ENCODE data around the gene CASK.

Gene CASK

GRCh38 chrX:41478381-41478911 is 444.9 kb downstream of the CASK start:
- in situ Hi-C loops (cut with MboI; ENCODE audit: low sequenced_read_pairs), result no loop called here

DNA sequence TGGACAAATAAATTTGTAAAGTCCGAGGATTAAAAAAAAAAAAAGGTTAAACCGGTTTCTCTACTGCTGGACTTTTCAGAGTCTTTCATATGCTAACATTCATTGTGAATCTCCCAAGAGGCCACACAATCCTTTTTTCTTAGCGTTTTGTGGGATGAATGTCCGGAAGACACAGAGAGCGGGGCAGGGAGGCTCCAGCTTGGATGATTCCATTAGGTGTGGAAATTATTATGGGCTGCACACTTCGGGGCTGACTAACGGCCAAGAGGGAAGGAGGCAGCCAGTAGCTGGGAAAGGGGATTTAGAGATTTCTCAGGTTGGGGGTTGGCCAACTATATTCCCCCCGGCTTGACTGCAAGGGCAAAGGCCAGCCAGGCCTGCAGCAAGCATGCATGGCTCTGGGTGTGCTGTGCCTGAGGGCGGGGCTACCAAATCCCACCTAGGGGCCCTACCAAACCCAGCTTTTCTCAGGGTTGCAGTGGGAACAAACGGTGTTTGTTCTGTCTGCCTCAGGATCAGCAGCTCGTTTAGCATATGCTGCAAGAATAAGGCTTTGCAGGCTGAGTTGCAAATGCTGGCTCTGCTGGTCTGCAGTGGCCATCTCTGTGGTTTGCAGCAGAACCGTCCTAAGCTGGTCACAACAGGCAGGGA is 447.6 kb downstream of the CASK start:
- in situ Hi-C loops (cut with MboI; ENCODE audit: low sequenced_read_pairs), result no loop called here

DNA sequence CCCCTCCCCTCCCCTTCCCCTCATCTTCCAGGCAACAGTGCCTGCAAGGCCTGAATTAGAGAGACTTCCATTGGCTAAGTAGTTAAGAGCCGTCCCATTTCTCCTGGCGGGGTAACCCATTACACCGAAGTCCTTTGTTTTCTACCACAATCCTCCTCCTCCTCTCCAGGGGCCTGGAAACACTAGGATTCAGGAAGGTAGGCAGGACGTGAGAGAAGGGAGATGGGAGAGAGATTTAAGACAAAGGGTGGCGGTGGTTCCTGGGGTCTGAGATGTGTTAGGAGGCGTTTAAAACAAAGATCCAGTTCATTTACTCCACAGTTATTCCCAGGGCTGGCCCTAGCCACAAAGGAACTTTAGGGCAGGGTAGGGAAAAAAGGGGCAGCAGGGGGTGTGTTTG is 448.2 kb downstream of the CASK start:
- in situ Hi-C loops (cut with MboI; ENCODE audit: low sequenced_read_pairs), result no loop called here

DNA sequence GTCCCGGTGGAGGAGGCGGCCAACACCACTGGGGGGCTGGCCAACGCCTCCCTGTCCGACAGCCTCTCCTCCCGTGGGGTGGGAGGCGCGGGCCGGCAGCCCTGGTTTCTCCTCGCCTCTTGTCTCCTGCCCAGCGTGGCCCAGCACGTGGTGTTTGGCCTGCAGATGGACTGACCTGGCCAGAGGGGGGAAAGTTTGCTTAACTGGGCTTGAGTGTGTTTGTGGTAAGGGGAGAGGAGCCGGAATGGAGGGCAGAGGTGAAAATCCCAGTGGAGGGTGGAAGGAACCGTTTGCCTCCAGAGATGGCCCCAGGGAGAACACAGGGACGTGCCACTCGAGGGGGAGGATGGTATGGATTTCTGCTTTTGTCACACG is 448.6 kb downstream of the CASK start:
- in situ Hi-C loops (cut with MboI; ENCODE audit: low sequenced_read_pairs), result no loop called here

- in situ Hi-C loops (cut with MboI; ENCODE audit: low sequenced_read_pairs), result no loop called here
Measured at GRCh38 chrX:41473936-41474725, 449.2 kb downstream of the CASK start.

DNA sequence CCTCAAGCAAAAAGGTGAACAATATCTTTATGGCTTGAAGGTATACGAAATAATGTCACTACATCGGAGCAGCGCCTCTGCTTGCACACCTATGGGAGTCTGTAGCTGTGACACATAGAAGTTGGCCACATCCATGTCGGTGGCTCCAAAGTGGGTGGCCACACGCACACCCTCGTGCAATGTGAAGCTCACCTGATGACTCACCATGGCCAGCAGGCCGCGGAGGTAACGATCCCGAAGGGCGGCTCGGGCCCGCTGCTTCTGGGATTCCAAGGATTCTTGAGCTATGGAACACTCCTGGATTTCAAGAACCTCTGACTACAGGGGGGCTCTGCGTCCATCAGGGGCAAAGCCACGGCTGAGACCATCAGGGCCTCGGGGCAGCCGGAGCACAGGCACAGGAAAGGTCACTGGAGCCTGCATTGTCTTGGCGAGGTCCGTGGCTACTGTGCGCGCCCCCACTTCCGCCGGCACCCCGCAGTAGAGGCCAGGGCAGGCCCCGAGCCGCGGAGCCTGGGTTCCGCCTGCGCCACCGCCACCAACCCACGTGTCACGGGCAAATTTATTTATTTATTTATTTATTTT is 451.0 kb downstream of the CASK start:
- in situ Hi-C loops (cut with MboI; ENCODE audit: low sequenced_read_pairs), result no loop called here

DNA sequence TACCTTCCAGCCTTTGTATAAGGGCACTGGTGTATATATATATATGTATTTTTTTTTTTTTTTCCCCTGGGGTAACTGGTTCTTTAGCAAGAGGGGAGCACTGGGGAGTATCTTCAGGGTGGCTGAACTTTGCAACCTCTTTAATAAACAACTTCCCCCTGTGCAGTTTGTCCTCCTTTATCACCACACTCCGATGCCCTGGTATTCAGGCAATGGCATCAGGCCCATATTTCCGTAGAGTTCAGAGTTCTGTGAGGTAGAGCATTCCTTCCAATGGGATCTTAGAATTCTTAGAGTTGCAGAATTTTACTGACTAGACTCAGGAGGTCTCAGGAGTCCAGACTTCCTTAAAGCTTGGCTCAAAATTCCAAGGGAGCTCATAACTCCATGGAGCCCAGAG is 451.6 kb downstream of the CASK start:
- in situ Hi-C loops (cut with MboI; ENCODE audit: low sequenced_read_pairs), result no loop called here

DNA sequence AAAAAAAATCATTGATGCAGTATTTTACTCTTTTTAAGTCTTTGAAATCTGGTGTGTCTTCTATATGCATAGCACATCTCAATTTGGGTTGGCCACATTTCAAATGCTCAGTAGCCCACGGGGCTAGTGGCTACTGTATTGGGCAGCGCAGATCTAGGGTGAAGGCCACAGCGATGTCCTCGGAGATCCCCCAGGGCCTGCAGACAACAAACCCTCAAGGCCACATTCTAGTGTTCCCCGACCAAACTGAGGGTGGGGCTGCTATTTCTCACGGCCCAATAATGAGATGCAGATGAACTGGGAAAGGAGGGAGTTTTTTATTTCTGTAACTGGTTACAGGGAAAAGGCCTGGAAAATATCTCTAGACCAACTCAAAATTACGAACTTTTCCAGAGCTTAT is 452.6 kb downstream of the CASK start:
- in situ Hi-C loops (cut with MboI; ENCODE audit: low sequenced_read_pairs), result no loop called here

DNA sequence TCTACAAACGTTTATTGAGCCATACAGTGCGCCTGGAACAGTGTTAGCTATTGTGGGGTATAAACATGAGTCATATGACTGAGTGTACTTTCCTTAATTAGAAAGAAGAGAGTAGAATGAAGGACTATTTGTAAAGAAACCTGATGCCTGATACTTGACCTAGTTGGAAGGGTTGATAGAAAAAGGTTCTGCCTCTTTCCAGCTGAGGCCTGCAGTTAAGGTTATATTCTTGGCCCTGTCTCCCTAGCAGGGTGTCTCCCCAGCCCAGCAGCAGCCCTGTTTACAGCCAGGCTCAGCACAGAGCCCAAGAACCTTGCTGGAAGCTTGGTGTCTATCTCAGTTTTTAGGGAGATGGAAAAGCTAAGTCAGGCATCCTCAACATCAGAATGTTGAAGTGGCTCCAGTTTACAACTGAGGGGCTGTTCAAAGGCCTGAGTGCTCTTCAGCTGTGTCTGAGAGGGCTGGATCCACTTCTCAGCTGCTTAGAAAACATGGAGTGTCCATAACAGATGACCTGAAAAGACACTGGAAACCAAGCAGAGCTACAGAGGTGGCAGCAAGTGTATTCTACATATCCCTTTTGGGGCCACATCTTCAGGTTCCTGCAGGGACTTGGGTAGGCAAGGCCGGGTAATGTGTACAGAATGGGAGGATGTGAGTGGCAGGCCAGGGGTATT is 454.6 kb downstream of the CASK start:
- in situ Hi-C loops (cut with MboI; ENCODE audit: low sequenced_read_pairs), result no loop called here
